Lower leg skin (tissue), 4 donors: ENCODE data around the gene HSP90AB1. TPM values are rescaled to one million over a fixed set of nuclear protein-coding genes. Genes with fewer than 3 reads are reported as not detected.

Source experiments
- DNase-seq, 2 donors: peaks; one replicate each; pipeline ENCODE4 v3.0.0-alpha.2; 2019; ENCODE audit warnings: low spot score in 2 of 2
- H3K4me3 ChIP-seq: fragments of 200-600 bp; sonication (generic); 2 replicates; pipeline ENCODE4 v1.5.1; 2017; ENCODE audit warnings: mild to moderate bottlenecking, low read depth; ENCODE audit not compliant: poor library complexity, severe bottlenecking
- CTCF ChIP-seq, 3 donors: fragments of 450-650 bp; IDR thresholded peaks; one replicate each; pipeline ENCODE4 v1.5.1; 2016; ENCODE audit warnings: antibody characterized with exemption in 3 of 3, mild to moderate bottlenecking in 3 of 3, moderate library complexity in 2 of 3
- POLR2A ChIP-seq, 2 donors: fragments of 450-650 bp; IDR thresholded peaks; one replicate each; pipeline ENCODE4 v1.6.1; 2016 to 2017; ENCODE audit warnings: antibody characterized with exemption in 2 of 2, mild to moderate bottlenecking in 1 of 2, moderate library complexity in 1 of 2
- WGBS, 2 donors: methylation state at CpG; one replicate each; pipeline ENCODE4 v1.1.5; 2018; 5-methylcytosine and 5-hydroxymethylcytosine counted together
- intact Hi-C: fragments of 100-400 bp; cut with DNase I; formaldehyde crosslinking; loops from one replicate; pipeline ENCODE4 v1.15.0; 2023; ENCODE audit warnings: low total_unique reads
- total RNA-seq, 4 donors: library from RNA; depleted of rRNA; stranded (reverse); fragments of >200 nt; gene quantifications; one replicate each; pipeline ENCODE4 v1.1.0, GENCODE V29; 2016

HSP90AB1 gene
- total RNA-seq, 4 donors from 2014 or later: 505 to 604 (median 551) TPM

- TF ChIP-seq CTCF (IDR thresholded peaks at IDR 0.05) (no peak), POLR2A (IDR thresholded peaks at IDR 0.05) (no peak)
Measured at GRCh38 chr6:44286747-44287146, 39.8 kb downstream of the HSP90AB1 start.

DNA sequence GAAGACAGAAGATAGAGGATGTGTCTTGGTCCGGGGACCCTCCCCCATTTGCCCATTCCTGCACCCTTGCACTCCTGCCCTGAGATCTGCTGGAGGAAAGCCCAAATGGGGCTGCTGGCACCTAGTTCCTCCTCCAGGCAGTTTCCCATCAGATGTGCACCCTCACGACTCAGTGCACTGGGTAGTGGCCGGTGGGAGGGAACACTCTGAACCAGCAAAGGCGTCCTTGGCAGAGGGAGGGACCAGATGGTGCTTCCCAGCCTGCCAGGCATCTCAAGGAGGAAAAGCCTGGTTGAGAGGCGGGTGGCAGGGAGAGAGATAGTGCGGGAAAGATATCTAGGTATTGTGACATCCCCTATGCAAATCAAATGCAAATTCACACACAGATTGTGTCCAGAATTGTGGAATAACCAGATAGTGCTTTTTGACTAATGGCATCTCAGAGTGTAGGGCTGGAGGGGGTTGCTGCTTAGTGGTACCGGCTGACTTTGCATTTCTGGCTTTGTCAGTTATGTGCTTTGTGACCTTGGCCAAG is 42.9 kb downstream of the HSP90AB1 start:
- DNase-seq: no peak
- 26 to 35% methylated on average over 7 of the region's 7 CpGs for WGBS, 2 donors
- TF ChIP-seq CTCF (IDR thresholded peaks at IDR 0.05) (no peak), POLR2A (IDR thresholded peaks at IDR 0.05) (no peak)
- intact Hi-C loops: no loop called here
- H3K4me3 ChIP-seq: no peak overlapping the region

More at GRCh38 chr6:44286747-44287146, 39.8 kb downstream of the HSP90AB1 start:
- intact Hi-C loops: no loop called here
- DNase-seq: no peak
- H3K4me3 ChIP-seq: no peak overlapping the region
- 41 to 64% methylated on average over 2 of the region's 2 CpGs for WGBS, 2 donors

- 62 to 77% methylated on average over 4 of the region's 4 CpGs for WGBS, 2 donors
- no peak overlapping the region for H3K4me3 ChIP-seq
- no peak for DNase-seq
- no peak for TF ChIP-seq POLR2A (IDR thresholded peaks at IDR 0.05)
- intact Hi-C loops: no loop called here
Measured at GRCh38 chr6:44291841-44292240, 44.9 kb downstream of the HSP90AB1 start.

- intact Hi-C loops: no loop called here
- TF ChIP-seq CTCF (IDR thresholded peaks at IDR 0.05) (no peak), POLR2A (IDR thresholded peaks at IDR 0.05) (no peak)
- WGBS, 2 donors: 78 to 88% methylated on average over 4 of the region's 4 CpGs
- H3K4me3 ChIP-seq: no peak overlapping the region
- no peak for DNase-seq
Measured at GRCh38 chr6:44292661-44293365, 45.9 kb downstream of the HSP90AB1 start.

DNA sequence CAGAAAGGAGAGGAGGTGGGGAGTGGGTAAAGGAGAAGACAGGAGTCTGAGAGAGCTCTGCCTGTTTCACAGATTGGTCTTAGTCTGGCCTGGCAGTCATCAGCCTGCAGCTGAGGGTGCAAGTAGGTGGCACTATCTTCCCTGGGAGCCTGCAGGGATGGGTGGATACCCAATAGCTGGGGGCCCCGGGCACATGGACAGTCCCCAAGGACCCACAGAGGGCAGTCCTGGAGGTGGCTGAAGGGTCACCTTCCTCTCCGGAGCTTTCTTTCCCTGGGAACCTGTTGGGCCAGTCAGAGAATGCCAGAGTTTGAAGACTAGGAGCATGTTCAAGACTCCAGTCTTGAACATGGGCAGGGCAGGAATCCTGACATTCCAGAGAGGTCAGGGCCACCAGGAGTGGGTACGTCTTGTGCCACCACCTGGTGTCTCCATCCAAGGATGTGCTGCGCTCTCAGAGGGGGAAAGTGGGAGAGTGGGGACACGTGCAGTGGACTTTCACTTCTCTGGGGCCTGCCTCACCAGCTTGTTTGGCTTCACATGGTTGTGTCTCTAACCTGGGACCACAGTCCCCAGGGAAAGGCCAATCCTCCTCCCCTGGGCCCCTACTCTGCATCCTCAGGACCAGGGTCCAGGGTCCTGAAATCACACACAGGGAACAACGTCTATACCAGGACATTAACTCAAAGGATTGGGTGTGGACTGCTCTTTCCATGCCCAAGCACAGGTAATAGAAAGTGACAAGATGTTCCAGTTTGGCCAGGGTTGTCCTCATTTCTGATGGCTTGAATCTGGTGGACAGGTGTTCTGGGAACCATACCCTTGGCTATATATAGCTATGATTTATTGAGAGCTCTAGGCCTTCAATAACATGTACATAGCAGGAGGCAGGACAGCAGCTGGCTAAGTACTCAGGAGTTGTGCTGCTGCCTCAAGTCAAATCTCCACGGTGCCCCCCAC is 48.2 kb downstream of the HSP90AB1 start:
- intact Hi-C loops: no loop called here
- no peak for DNase-seq
- no peak overlapping the region for H3K4me3 ChIP-seq
- WGBS, 2 donors: 66 to 67% methylated on average over 6 to 7 of the region's 7 CpGs
- TF ChIP-seq POLR2A (IDR thresholded peaks at IDR 0.05): no peak
- TF ChIP-seq CTCF (IDR thresholded peaks at IDR 0.05): no peak
